SK-N-SH treated with all-trans-retinoic acid at 6 μM for 48 hours (cell line): Measurements from ENCODE around the gene CORO1C.

ENCODE experiments used
- CSDC2 ChIP-seq: fragments of 250-450 bp; sonication (Bioruptor Pico); IDR thresholded peaks from 2 replicates; pipeline ENCODE4 v1.5.0; 2020; ENCODE audit warnings: mild to moderate bottlenecking, moderate library complexity
- ISL1 ChIP-seq: fragments of 250-450 bp; sonication (Bioruptor Pico); IDR thresholded peaks from 2 replicates; pipeline ENCODE4 v2.1.2; 2022; ENCODE audit warnings: mild to moderate bottlenecking, moderate library complexity
- OSR1 ChIP-seq: fragments of 250-450 bp; sonication (Bioruptor Pico); IDR thresholded peaks from 2 replicates; pipeline ENCODE4 v1.8.0; 2022; ENCODE audit warnings: moderate library complexity, mild to moderate bottlenecking, inconsistent platforms
- RARB ChIP-seq: fragments of 250-450 bp; sonication (Bioruptor Pico); IDR thresholded peaks from 2 replicates; pipeline ENCODE4 v1.8.0; 2021; ENCODE audit warnings: mild to moderate bottlenecking, moderate library complexity
- TOX ChIP-seq: fragments of 250-450 bp; sonication (Bioruptor Pico); IDR thresholded peaks from 2 replicates; pipeline ENCODE4 v1.8.0; 2021; ENCODE audit warnings: mild to moderate bottlenecking, moderate library complexity, borderline replicate concordance
- ZFP30 ChIP-seq: fragments of 450-650 bp; formaldehyde crosslinking; IDR thresholded peaks from 2 replicates; pipeline ENCODE4 v1.5.0; 2022; ENCODE audit warnings: mild to moderate bottlenecking, moderate library complexity
- ZNF565 ChIP-seq: fragments of 450-650 bp; formaldehyde crosslinking; conservative IDR thresholded peaks from 2 replicates; pipeline ENCODE4 v1.5.0; 2020; ENCODE audit warnings: low read depth, mild to moderate bottlenecking, moderate library complexity
- TF ChIP-seq, protein P1 (sequence below): fragments of 250-450 bp; sonication (Bioruptor Pico); IDR thresholded peaks from 2 replicates; pipeline ENCODE4 v1.8.0; 2020; ENCODE audit warnings: mild to moderate bottlenecking, moderate library complexity, borderline replicate concordance

DNA sequence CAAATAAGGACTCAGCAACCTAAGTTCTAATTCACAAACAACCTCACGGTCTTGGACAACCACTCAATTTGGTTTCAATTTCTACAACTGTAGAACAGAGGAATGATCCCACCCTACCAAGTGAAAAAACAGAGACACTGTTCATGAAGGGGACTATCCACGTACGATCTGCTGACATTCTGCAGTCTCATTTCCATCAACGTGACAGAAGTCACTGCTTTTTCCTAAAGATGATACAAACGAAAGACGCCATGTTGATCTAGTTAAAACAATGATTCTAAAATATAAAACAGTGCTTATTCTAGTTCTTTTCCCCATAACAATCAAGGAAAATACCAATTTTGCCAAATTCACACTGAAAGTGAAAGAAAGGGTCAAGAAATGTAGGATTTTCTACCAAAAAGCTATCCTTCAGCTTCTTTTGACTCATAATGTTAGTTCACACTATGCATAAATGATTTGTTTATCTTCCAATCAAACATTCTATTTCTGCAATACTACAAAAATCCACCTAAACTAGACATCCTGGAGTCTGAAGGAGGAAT, 38.1 kb downstream of the CORO1C start:
- TF ChIP-seq ISL1 (CRISPR knock-in tag): no peak
- TF ChIP-seq, protein P1, sequence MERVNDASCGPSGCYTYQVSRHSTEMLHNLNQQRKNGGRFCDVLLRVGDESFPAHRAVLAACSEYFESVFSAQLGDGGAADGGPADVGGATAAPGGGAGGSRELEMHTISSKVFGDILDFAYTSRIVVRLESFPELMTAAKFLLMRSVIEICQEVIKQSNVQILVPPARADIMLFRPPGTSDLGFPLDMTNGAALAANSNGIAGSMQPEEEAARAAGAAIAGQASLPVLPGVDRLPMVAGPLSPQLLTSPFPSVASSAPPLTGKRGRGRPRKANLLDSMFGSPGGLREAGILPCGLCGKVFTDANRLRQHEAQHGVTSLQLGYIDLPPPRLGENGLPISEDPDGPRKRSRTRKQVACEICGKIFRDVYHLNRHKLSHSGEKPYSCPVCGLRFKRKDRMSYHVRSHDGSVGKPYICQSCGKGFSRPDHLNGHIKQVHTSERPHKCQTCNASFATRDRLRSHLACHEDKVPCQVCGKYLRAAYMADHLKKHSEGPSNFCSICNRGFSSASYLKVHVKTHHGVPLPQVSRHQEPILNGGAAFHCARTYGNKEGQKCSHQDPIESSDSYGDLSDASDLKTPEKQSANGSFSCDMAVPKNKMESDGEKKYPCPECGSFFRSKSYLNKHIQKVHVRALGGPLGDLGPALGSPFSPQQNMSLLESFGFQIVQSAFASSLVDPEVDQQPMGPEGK (CRISPR knock-in tag): no peak
- no peak for TF ChIP-seq ZFP30 (CRISPR knock-in tag)
- TF ChIP-seq CSDC2 (CRISPR knock-in tag): no peak
- TF ChIP-seq OSR1 (CRISPR knock-in tag): no peak
- TF ChIP-seq RARB (CRISPR knock-in tag): no peak
- no peak for TF ChIP-seq TOX
- TF ChIP-seq ZNF565: no peak
